Motor neuron (in vitro differentiated cells): Measurements from ENCODE around the gene TMSB4X. TPM values are rescaled to one million over a fixed set of nuclear protein-coding genes. Genes with fewer than 3 reads are reported as not detected.
A peak's percentile ranks its signal among the peaks of the same experiment; 100 is the strongest.

Experiments used
- ATAC-seq, 8 experiments: fragments of 200-7000 bp; cut with Tn5 transposase; replicated peaks in 6 of 8; 2 replicates each; pipeline ENCODE4 v1.8.0; 2021; ENCODE audit warnings: mild to moderate bottlenecking in 8 of 8, moderate library complexity in 8 of 8
- H3K27ac ChIP-seq, 2 donors: fragments of 250-450 bp; sonication (Bioruptor Pico); 2 replicates each; pipeline ENCODE4 v1.9.0; 2021; ENCODE audit warnings: antibody characterized with exemption in 2 of 2, mild to moderate bottlenecking in 2 of 2, moderate library complexity in 1 of 2
- H3K4me1 ChIP-seq, 2 donors: fragments of 250-450 bp; sonication (Bioruptor Pico); replicated peaks in 1 of 2; 2 replicates each; pipeline ENCODE4 v1.6.1; 2021; ENCODE audit warnings: antibody characterized with exemption in 2 of 2, mild to moderate bottlenecking in 2 of 2, moderate library complexity in 1 of 2
- H3K4me3 ChIP-seq, 5 donors: fragments of 250-450 bp; sonication (Bioruptor Pico); 2 replicates each; pipeline ENCODE4 v1.9.0; 2021; ENCODE audit warnings: antibody characterized with exemption in 5 of 5, mild to moderate bottlenecking in 5 of 5, moderate library complexity in 4 of 5
- WGBS, 10 experiments: fragments of 450-650 bp; shearing (Covaris generic); methylation state at CpG; one replicate each; pipeline ENCODE4 v1.0.0; 2022; 5-methylcytosine and 5-hydroxymethylcytosine counted together
- in situ Hi-C, 9 experiments: fragments of 400-800 bp; cut with MboI; loops; one replicate each; pipeline ENCODE4 v1.15.0; 2021; ENCODE audit warnings: low sequenced_read_pairs in 9 of 9, low pct_unique_long_range_greater_than_20kb in 2 of 9; ENCODE audit not compliant: unreplicated experiment in 9 of 9
- total RNA-seq, 8 experiments: library from RNA; unstranded; fragments of 300-600 nt; gene quantifications; 2 replicates each; pipeline versions ENCODE4 v1.2.3 to v1.2.4, GENCODE V29; 2022

The TMSB4X gene
- total RNA-seq, 8 experiments from 2014 or later: 2,326 to 8,210 (median 4,514) TPM

GRCh38 chrX:12991575-12991974 lies 16.7 kb downstream of the TMSB4X start:
- WGBS, 10 experiments: 33 to 100% (median 90%) methylated on average over 2 to 3 of the region's 3 CpGs; no CpG with 5 or more reads in 5 of the 10 experiments
- no peaks in the 10 kb centered on the region for H3K4me1 ChIP-seq
- ATAC-seq: no peak
- in situ Hi-C loops: loop anchor here in 1 of 9 experiments (25.0 kb wide), 1 partner anchor 496 kb away; no protein-coding TSS in a partner anchor
- no peak overlapping the region for H3K4me3 ChIP-seq
- no peak overlapping the region for H3K27ac ChIP-seq

- in situ Hi-C loops: loop anchor here in 1 of 9 experiments (25.0 kb wide), 1 partner anchor 495 kb away; no protein-coding TSS in a partner anchor
- 17 to 94% (median 80%) methylated on average over 1 to 4 of the region's 4 CpGs; no CpG with 5 or more reads in 3 of the 10 experiments for WGBS, 10 experiments
- Histone ChIP-seq H3K4me1 (peaks cover 0 to under 1% of the 10 kb centered on the region in 2 donors), H3K27ac (no peak overlapping the region), H3K4me3 (no peak overlapping the region)
- no peak for ATAC-seq
These were observed 17.7 kb downstream of the TMSB4X start for GRCh38 chrX:12992544-12993118.

GRCh38 chrX:12993826-12994225 lies 18.9 kb downstream of the TMSB4X start:
- Histone ChIP-seq H3K4me1 (peaks cover 9 to 12% of the 10 kb centered on the region in 2 donors), H3K27ac (no peak overlapping the region), H3K4me3 (no peak overlapping the region)
- in situ Hi-C loops: loop anchor here in 1 of 9 experiments (25.0 kb wide), 1 partner anchor 493 kb away; no protein-coding TSS in a partner anchor
- 33 to 100% (median 100%) methylated on average over 1 of the region's 1 CpG; no CpG with 5 or more reads in 3 of the 10 experiments for WGBS, 10 experiments
- ATAC-seq: no peak

- H3K4me1 ChIP-seq: peaks cover 9 to 12% of the 10 kb centered on the region in 2 donors
- in situ Hi-C loops: loop anchor here in 1 of 9 experiments (25.0 kb wide), 1 partner anchor 493 kb away; no protein-coding TSS in a partner anchor
- H3K4me3 ChIP-seq: no peak overlapping the region
- 60 to 100% (median 100%) methylated on average over 1 to 4 of the region's 4 CpGs for WGBS, 10 experiments
- no peak for ATAC-seq
- H3K27ac ChIP-seq: no peak overlapping the region
These were observed 19.4 kb downstream of the TMSB4X start for GRCh38 chrX:12994321-12994720.

DNA sequence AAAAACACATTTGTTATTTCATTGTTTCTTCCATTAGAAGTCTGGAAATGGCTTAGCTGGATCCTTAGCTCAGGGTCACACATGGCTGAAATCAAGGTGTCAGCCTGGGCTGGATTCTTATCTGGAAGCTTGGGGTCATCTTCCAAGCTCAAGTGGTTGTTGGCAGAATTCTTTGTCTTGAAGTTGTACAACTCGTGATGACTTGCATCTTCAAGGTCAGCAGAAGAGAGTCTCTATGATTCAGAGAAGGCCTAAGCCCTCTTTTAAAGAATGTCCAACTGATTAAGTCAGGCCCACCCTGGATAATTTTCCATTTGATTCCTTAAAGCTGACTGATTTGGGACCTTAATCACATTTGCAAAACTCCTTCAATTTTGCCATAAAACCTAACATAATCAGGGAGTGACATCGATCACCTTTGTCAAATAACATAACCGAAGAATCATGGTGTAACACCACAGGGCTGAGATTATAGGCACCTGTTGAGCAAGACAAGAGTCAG lies 22.1 kb downstream of the TMSB4X start:
- Histone ChIP-seq H3K4me3 (no peak overlapping the region), H3K27ac (no peak overlapping the region), H3K4me1 (peaks cover 12 to 18% of the 10 kb centered on the region in 2 donors)
- in situ Hi-C loops: loop anchor here in 1 of 9 experiments (25.0 kb wide), 1 partner anchor 490 kb away; no protein-coding TSS in a partner anchor
- no peak for ATAC-seq
- WGBS, 10 experiments: 50 to 100% (median 95%) methylated on average over 1 to 3 of the region's 3 CpGs; no CpG with 5 or more reads in 6 of the 10 experiments

DNA sequence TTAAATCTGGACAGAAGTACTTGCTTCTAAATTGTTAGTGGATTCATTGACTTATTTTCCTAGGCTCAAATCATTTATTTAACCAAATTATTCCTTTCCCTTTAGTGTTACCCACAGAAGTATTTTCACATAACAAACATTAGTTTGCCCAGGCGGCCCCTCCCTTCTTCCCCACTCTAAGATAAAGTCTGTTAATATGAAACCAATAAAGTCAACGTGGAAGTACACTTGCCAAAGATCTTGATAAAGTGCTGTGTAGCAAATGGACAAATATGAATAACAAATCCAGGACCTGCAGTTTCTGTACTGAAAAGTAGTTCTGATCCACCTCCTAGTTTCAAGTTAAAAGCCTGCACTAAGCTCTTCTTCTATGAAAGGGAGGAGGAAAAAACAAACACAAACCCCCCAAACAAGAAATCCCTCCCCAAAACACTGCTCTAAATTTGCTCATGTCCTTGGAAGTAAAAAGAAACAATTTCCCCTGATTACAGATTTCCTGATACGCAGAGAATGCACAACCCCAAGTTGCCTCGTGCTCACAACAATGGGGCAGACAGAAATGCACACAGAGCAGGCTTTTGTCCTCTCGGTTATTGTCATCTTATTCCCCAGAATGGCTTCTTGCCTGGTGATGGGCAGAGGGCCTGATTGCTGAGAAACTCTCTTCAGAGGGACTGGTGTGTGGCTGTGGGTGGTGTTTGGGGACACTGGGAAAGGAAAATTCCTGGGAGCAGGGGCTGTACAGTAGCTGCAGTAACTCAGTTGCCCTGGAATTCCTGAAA lies 23.2 kb downstream of the TMSB4X start:
- WGBS, 10 experiments: 0 to 40% (median 17%) methylated on average over 1 to 4 of the region's 5 CpGs; no CpG with 5 or more reads in 7 of the 10 experiments
- peak overlapping the region in 1 of 2 donors; percentile 57 for H3K27ac ChIP-seq
- H3K4me3 ChIP-seq: no peak overlapping the region
- in situ Hi-C loops: loop anchor here in 1 of 9 experiments (25.0 kb wide), 1 partner anchor 489 kb away; no protein-coding TSS in a partner anchor
- peak in 5 of 8 experiments; percentile 61 to 92 (median 73) for ATAC-seq
- peaks cover 12 to 18% of the 10 kb centered on the region in 2 donors for H3K4me1 ChIP-seq

DNA sequence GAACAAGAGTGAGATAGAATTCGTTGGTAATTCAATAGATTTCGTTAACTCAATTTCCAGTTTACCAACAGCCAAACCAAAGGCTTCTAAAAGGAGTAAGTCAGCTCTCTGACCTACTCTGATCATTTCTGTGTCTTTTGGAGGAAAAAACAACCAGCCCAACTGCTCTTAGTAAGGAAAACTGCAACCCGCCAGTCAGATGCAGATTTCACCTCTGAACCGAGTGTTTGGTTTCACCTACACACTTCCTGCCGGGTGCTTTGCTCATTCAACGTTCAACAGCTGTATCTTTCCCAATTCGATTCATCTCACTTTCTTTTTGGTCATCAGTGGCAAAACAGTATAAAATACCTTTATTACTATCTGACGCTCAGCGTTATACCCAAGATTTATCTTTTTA lies 24.5 kb downstream of the TMSB4X start:
- no peak for ATAC-seq
- WGBS, 10 experiments: 50 to 100% (median 70%) methylated on average over 1 to 9 of the region's 9 CpGs; no CpG with 5 or more reads in 3 of the 10 experiments
- no peak overlapping the region for H3K27ac ChIP-seq
- in situ Hi-C loops: loop anchor here in 1 of 9 experiments (25.0 kb wide), 1 partner anchor 488 kb away; no protein-coding TSS in a partner anchor
- no peak overlapping the region for H3K4me3 ChIP-seq
- H3K4me1 ChIP-seq: peaks cover 12 to 18% of the 10 kb centered on the region in 2 donors

DNA sequence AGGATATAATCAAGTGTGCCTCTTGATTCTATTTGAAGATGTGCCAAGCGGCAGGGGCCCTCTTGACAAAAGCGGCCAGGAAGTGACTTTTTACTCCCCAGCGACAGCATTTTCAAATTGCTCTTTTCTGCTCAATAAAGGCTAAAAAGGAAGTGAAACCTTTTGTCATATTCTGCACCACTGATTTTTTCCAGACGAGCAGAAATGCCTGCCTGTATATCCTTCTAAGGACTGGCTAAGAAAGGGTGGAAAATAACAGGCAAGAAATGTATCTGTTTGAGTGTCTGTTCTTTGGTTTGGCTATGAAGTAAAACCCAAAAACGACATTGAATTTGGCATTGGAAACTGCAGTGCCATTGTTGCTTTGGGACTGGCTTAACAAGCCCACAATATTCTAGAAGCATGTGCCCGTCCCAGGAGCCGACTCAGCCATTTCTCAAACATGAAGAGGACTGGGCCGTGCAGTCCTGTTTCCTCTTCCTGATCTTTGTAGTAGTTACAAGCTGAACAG lies 25.4 kb downstream of the TMSB4X start:
- Histone ChIP-seq H3K4me3 (no peak overlapping the region), H3K27ac (no peak overlapping the region), H3K4me1 (peaks cover 12 to 18% of the 10 kb centered on the region in 2 donors)
- whole genome bisulfite sequencing, 10 experiments: 0 to 100% (median 48%) methylated on average over 1 to 7 of the region's 8 CpGs; no CpG with 5 or more reads in 3 of the 10 experiments
- no peak for ATAC-seq
- in situ Hi-C loops: no loop called here

DNA sequence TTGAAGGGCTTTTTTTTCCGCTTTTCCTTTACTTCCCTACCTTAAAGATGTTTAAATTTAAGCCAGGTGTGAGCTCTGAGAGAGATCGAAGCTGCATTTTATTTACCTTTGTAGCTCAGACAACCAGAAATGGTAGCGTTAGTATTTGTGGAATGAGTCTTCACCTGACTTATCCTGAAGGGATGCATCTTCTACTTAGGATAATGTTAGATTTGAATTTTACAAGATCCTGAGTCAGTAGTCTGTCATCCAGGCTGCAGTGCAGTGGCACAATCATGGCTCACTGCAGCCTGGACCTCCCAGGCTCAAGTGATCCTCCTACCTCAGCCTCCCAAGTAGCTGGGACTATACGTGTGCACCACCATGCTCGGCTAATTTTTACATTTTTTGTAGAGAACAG lies 26.2 kb downstream of the TMSB4X start:
- peaks cover 12 to 18% of the 10 kb centered on the region in 2 donors for H3K4me1 ChIP-seq
- H3K27ac ChIP-seq: no peak overlapping the region
- no peak for ATAC-seq
- H3K4me3 ChIP-seq: no peak overlapping the region
- in situ Hi-C loops: no loop called here
- WGBS, 10 experiments: 29 to 100% (median 100%) methylated on average over 1 to 5 of the region's 5 CpGs; no CpG with 5 or more reads in 4 of the 10 experiments

DNA sequence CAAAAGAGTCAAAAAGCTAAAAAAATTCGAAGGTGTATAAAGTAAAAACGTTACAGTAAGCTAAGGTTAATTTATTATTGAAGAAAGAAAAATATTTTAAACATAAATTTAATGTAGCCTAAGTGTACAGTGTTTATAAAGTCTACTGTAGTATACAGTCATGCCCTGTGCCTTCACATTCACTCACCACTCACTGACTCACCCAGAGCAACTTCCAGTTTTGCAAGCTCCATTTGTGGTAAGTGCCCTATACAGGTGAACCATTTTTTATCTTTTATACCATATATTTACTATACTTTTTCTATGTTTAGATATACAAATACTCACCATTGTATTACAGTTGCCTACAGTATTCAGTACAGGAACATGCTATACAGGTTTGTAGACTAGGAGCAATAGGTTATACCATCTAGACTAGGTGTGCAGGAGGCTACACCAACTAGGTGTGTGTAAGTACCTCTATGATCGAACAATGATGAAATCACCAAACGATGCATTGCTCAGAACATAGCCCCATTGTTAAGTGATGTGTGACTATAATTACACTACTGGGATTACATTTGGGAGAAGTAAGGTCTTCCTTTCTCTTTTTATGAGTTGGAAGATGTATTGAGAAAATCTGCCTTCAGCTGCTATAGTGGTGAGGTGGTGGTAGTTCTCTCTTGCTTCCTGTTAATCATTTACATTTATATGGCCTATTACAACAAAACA lies 27.2 kb downstream of the TMSB4X start:
- in situ Hi-C loops: no loop called here
- peak in 2 of 8 experiments; percentile 31 to 53 for ATAC-seq
- 30 to 91% (median 71%) methylated on average over 1 to 4 of the region's 4 CpGs; no CpG with 5 or more reads in 2 of the 10 experiments for WGBS, 10 experiments

GRCh38 chrX:13005661-13006473 lies 31.0 kb downstream of the TMSB4X start:
- no peaks in the 10 kb centered on the region for H3K4me1 ChIP-seq
- in situ Hi-C loops: no loop called here
- WGBS, 10 experiments: 0 to 100% (median 77%) methylated on average over 1 to 7 of the region's 9 CpGs; no CpG with 5 or more reads in 1 of the 10 experiments
- no peak overlapping the region for H3K27ac ChIP-seq
- no peak overlapping the region for H3K4me3 ChIP-seq
- peak in 2 of 8 experiments; percentile 18 to 25 for ATAC-seq

More for the DNA sequence above, 27.2 kb downstream of the TMSB4X start:
- peaks cover 12 to 18% of the 10 kb centered on the region in 2 donors for H3K4me1 ChIP-seq
- H3K4me3 ChIP-seq: no peak overlapping the region
- no peak overlapping the region for H3K27ac ChIP-seq
